ENCODE measurements around the gene SEC14L2.
A peak's percentile ranks its signal among the peaks of the same experiment; 100 is the strongest.
"Not testable (repeated sequence)": the region's sequence is repeated elsewhere in the genome, so short reads cannot be mapped to it uniquely, and the experiment has no call there.

The SEC14L2 gene

GRCh38 chr22:30380011-30380410, 16.8 kb upstream of the SEC14L2 start:
- DNase-seq, result no peak

GRCh38 chr22:30381264-30381663, 15.6 kb upstream of the SEC14L2 start:
- DNase-seq, result no peak

GRCh38 chr22:30382340-30382739, 14.5 kb upstream of the SEC14L2 start:
- no peak for DNase-seq

- DNase-seq, result no peak
These were observed 13.8 kb upstream of the SEC14L2 start for GRCh38 chr22:30383061-30383460.

- DNase-seq, result no peak
These were observed 10.9 kb upstream of the SEC14L2 start for GRCh38 chr22:30385942-30386341.

GRCh38 chr22:30386608-30386959, 10.2 kb upstream of the SEC14L2 start:
- no peak for DNase-seq

GRCh38 chr22:30386960-30387827, 9.6 kb upstream of the SEC14L2 start, which contains the start of gene RNF215:
RNF215 (minus strand) TSS chr22:30387411; CDS start chr22:30387313, 98 bp downstream.
- DNase-seq, result peak; percentile 77

- DNase-seq, result peak; percentile 83
These were observed 5.7 kb upstream of the SEC14L2 start for GRCh38 chr22:30390974-30391691.

- DNase-seq, result no peak
These were observed 4.0 kb upstream of the SEC14L2 start for GRCh38 chr22:30392661-30393321.

- no peak for DNase-seq
These were observed 3.5 kb upstream of the SEC14L2 start for GRCh38 chr22:30393322-30393680.

- DNase-seq, result no peak
These were observed 2.9 kb upstream of the SEC14L2 start for GRCh38 chr22:30393885-30394284.

- no peak for DNase-seq
These were observed 1.1 kb downstream of the SEC14L2 start for GRCh38 chr22:30397656-30398635.

GRCh38 chr22:30398685-30399680, 2.2 kb downstream of the SEC14L2 start:
- no peak for DNase-seq

- DNase-seq, result no peak
These were observed 2.9 kb downstream of the SEC14L2 start for GRCh38 chr22:30399718-30400117.

- DNase-seq, result no peak
These were observed 3.3 kb downstream of the SEC14L2 start for GRCh38 chr22:30400159-30400558.

- not testable (repeated sequence) for DNase-seq
These were observed 4.2 kb downstream of the SEC14L2 start for GRCh38 chr22:30401024-30401423.

GRCh38 chr22:30402028-30402765, 5.4 kb downstream of the SEC14L2 start:
- no peak for DNase-seq

GRCh38 chr22:30402766-30403104, 5.9 kb downstream of the SEC14L2 start:
- DNase-seq, result not testable (repeated sequence)

- no peak for DNase-seq
These were observed 7.5 kb downstream of the SEC14L2 start for GRCh38 chr22:30404307-30404706.

GRCh38 chr22:30405731-30406130, 8.9 kb downstream of the SEC14L2 start:
- no peak for DNase-seq
